Activated CD8-positive, alpha-beta memory T cell treated with anti-CD3 and anti-CD28 coated beads, Interleukin-2, amount 50 U/mL, for 24 hours (primary cell): Measurements from ENCODE around the gene NR2E1.

Experiments used
- DNase-seq: peaks from one replicate; pipeline ENCODE4 v3.0.0-alpha.2; 2020; ENCODE audit errors: extremely low read depth

The NR2E1 gene

GRCh38 chr6:108209738-108210137, 43.9 kb downstream of the NR2E1 start:
- no peak for DNase-seq

- DNase-seq, result no peak
Measured at GRCh38 chr6:108210556-108210955, 44.7 kb downstream of the NR2E1 start.

GRCh38 chr6:108211671-108212070, 45.8 kb downstream of the NR2E1 start:
- no peak for DNase-seq

GRCh38 chr6:108222064-108222463, 56.2 kb downstream of the NR2E1 start:
- DNase-seq, result no peak

GRCh38 chr6:108222504-108222903, 56.7 kb downstream of the NR2E1 start:
- no peak for DNase-seq

GRCh38 chr6:108227290-108227689, 61.5 kb downstream of the NR2E1 start:
- DNase-seq, result no peak

GRCh38 chr6:108228416-108228815, 62.6 kb downstream of the NR2E1 start:
- DNase-seq, result no peak

- no peak for DNase-seq
Measured at GRCh38 chr6:108235127-108235526, 69.3 kb downstream of the NR2E1 start.

GRCh38 chr6:108236791-108237190, 71.0 kb downstream of the NR2E1 start:
- DNase-seq, result no peak

- no peak for DNase-seq
Measured at GRCh38 chr6:108238322-108238721, 72.5 kb downstream of the NR2E1 start.
